Stimulated activated CD4-positive, alpha-beta T cell treated with anti-CD3 and anti-CD28 coated beads, Interleukin-1b, Interleukin-23, amount 100 ng/mL, for 1 hour (primary cell): ENCODE data around the gene DPM3.
"Not testable (repeated sequence)": the region's sequence is repeated elsewhere in the genome, so short reads cannot be mapped to it uniquely, and the experiment has no call there.

Source experiments
- DNase-seq, 2 donors: peaks; one replicate each; pipeline ENCODE4 v3.0.0-alpha.2; 2020; ENCODE audit warnings: low read depth in 2 of 2

DPM3 gene

DNA sequence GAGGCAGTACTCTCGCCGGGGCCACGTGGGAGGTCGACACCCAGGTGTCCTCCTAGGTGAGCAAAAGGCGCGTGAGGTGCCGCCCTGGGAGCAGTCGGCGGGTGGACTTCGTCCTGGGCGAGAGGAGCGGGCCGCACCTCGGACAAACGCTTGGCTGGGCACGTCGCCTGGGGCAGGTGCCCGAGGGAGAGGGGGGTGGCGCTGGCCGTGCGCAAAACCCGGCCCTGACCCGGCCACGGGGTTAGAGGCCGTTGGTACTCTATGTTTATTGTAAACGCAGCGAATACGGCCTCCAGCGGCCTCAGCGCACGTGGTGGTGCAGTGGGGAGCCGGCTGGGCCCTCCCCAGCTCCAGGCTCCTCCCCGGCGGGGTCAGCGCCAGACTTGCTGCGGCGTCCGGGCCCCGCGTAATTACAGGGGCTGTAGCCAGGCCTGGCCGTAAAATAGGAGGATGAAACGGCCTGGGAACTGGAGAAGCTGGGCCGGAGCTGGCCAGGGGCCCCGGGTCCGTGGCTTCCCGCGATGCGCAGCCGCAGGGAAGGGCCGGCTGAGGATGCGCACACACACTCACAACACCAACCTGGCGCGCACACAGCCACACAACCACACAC, 14.3 kb downstream of the DPM3 start:
- no peak for DNase-seq

DNA sequence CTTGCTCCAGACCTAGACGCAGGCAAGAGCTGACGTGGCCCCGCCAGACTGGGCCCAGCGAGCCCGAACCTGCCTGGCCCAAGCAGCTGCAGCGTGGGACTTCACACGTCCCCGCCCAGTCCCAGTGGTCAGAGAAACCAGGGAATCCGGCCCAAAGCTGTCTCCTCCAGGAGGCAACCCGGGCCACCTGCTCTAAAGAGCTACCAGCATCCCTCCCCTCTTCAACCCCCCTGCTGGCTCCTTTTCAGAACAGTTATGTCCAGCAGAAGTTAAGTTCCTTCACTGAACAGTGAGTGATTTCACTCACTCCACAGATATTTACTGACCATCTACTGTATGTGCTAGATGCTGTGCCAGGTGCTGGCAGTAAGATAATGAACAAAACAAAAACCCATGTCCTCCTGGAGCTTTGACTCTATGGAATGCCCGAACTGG, 14.8 kb downstream of the DPM3 start:
- no peak for DNase-seq

GRCh38 chr1:155124503-155125463, 15.5 kb downstream of the DPM3 start:
- DNase-seq, result no peak

- no peak for DNase-seq
These were observed 16.5 kb downstream of the DPM3 start for GRCh38 chr1:155123801-155124200.

GRCh38 chr1:155122308-155122707, 18.0 kb downstream of the DPM3 start:
- DNase-seq, result no peak

DNA sequence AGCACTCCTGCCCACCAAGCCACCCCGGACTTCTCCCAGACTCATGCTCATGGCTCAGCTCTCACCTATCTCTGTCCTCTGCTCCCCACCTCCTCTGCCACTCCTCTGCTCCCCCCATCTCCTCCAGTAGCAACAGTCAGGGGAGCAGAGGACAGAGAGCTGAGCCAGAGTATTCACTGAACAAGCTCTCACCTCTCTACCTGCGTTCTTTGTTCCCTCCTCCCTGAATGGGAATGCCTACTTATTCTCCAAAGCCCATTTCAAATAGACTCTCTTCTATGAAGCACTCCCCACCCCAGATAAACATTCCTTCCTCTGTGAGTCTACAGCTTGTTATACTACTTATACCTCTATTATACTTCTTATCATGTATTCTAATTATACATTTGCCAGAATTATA, 19.1 kb downstream of the DPM3 start:
- no peak for DNase-seq

GRCh38 chr1:155120253-155120652, 20.1 kb downstream of the DPM3 start:
- DNase-seq, result no peak

DNA sequence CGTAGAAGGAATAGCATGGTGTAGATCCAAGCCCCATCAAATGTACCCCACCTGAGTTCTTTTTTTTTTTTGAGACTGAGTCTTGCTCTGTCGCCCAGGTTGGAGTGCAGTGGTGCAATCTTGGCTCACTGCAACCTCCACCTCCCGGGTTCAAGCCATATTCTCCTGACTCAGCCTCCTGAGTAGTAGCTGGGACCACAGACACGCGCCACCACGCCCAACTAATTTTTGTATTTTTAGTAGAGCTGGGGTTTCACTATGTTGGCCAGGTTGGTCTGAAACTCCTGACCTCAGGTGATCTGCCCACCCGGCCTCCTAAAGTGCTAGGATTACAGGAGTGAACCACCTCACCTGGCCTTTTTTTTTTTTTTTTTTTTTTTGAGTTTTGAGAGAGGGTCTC, 22.2 kb downstream of the DPM3 start:
- DNase-seq, result not testable (repeated sequence)

DNA sequence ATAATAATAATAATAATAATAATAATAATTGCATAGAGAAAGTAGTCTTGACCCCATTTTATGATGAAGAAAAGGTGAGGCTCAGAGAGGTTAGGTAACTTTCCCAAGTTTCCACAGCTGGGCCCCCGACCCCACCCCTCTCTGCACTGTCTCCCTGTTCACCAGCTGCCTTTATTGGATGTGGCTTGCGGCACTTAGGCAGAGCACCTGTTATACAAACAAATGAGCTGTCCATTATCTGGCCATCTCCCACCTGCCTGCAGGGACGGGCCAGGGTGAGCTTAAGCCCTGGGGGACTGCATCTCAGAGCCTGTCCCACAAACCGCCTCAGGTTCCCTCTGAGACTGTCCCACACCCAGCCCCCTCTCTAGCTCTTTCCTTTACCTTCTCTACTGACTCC, 22.7 kb downstream of the DPM3 start:
- DNase-seq, result no peak

DNA sequence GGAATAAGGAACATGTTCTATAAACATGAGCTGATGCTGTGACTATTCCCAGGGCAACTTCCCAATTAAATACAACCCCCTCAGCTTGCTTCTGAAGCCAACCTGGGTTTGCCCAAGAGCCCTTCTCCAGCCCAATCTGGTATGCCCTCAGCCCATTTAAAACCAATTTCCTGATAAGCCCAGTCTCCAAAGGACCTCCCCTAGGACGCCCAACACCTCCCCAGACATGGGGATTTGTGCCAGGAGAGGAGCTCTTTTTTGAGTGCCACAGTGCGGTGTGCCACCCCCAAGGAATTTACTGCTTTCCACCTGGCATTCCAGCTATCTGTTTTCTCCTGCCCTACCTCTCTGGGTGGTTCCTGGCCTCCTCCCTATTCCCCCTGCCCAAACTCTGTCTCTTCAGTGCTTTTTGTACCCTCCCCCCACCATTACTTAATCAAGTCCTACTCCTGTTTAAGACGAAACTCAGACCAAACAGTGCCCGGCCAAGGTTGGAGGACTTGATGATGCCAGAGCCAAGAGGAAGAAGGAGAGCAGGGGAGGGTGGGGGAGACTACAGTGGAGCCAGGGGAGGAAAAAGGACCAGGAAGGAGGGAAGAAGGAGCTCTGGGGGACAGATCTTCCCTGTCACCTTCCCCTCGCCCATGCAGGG, 24.1 kb downstream of the DPM3 start:
- no peak for DNase-seq

DNA sequence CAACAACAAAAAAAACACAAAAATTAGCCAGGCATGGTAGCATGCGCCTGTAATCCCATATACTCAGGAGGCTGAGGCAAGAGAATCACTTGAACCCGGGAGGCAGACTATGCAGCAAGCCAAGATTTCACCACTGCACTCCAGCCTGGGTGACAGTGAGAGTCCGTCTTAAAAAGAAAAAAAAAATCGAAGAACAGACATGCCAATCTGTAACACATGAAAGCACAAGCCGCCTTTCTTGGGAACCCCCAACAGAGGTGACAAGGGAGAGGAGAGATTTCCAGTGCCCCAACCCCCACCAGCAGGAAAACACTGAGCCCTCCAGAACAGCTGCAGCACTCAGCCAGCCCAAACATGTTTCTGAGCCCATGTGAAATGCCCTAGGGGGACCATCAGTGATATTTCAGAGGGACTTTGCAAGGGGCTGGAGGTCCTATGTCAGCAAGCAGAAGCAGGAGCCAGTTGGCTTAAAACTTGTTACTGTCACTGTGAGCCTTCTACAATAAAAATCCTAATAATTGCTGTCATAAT, 26.8 kb downstream of the DPM3 start:
- DNase-seq, result no peak

- DNase-seq, result no peak
These were observed 29.5 kb downstream of the DPM3 start for GRCh38 chr1:155110826-155111225.

DNA sequence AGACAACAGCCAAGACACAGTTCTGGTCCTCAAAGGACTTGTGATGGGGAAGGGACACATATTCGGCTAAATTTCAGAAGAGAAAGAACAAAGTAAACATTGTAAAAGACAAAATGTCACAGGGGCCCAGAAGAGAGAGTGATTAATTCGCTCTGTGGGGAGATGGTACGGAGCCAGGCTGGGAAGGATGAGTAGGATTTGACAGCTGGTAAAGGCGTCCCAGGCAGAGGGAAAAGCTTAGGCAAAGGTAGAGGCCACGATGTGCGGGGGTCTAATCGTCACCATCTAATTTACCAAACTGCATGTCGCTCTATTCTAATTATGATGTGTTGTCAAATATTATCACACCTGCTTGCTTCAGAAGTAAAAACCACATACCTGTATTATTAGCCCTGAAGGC, 29.9 kb downstream of the DPM3 start:
- no peak for DNase-seq

- no peak for DNase-seq
These were observed 32.0 kb downstream of the DPM3 start for GRCh38 chr1:155108296-155108695.

- no peak for DNase-seq
These were observed 32.7 kb downstream of the DPM3 start for GRCh38 chr1:155107309-155108264.

- no peak for DNase-seq
These were observed 33.5 kb downstream of the DPM3 start for GRCh38 chr1:155106862-155107261.

DNA sequence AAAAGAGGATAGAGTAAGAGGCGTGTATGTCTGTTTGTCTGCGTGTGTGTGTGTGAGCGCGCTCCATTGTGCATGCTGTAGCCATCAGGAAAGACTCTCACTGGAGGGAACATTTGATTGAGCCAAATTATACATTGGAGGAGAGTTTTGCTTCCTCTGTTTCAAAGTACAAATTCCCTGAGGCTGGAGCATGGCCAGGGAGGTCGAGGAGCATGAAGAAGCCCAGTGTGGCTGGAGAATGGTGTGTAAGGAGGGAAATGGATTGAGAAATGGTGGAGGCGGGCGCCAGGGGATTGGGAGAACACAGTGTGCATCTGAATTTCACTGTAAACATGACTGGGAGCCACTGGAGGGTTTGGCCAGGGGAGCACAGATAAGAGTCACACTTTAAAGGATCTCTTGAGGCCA, 34.7 kb downstream of the DPM3 start:
- DNase-seq, result no peak

DNA sequence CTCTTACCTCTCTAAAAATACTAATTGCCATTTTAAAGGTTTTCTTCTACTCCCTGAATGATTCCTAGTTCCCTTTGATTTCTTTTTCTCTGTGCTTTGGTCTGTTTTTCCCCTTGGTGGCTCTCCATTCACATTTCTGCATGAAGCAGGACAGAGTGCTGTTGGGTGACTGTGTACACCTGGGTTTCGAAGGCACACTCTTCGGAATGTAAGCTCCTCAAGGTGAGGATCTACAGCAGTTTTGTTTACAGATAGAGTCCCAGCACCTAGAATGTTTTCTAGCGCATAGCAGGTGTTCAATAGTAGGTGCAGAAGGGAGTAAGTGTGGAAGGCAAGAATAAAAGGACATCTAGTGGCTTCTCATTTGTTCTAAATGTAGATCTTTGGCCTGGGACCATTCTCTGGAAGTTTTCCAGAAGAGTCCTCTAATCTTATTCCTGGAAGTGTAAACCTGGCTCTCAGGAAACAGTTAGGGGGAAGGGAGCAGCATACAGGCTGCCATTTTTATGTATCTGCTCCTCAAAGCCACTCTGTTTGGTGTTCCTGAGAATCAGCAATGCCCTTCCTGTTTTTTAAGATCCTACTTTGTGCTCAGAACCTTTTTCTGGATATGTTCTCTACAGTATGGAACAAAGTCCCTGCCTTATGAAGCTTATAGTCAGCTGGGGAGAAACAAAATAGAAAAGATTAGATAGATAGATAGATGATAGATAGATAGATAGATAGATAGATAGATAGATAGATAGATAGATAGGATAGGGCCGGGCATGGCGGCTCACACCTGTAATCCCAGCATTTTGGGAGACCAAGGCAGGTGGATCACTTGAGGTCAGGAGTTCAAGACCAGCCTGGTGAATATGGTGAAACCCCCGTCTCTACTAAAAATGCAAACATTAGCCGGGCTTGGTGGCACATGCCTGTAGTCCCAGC, 35.5 kb downstream of the DPM3 start:
- DNase-seq, result no peak

- no peak for DNase-seq
These were observed 37.0 kb downstream of the DPM3 start for GRCh38 chr1:155103325-155103724.

- no peak for DNase-seq
These were observed 41.0 kb downstream of the DPM3 start for GRCh38 chr1:155099331-155099730.
